HepG2 (cell line): Measurements from ENCODE around the gene RNF17.

Source experiments
- CTCF ChIP-seq: sonication (generic); formaldehyde crosslinking; IDR thresholded peaks from 2 replicates; pipeline ENCODE4 v1.5.0; 2020; ENCODE audit warnings: mild to moderate bottlenecking, missing genetic modification reagents, moderate library complexity
- GTF2F1 ChIP-seq: fragments of 150-350 bp; IDR thresholded peaks from 2 replicates; pipeline ENCODE4 v1.6.1; 2014; ENCODE audit warnings: low read length

GRCh38 chr13:24864579-24864978, 100.6 kb downstream of the RNF17 start:
- TF ChIP-seq GTF2F1 (no peak), CTCF (CRISPR knock-in tag) (no peak)
